Hepatocyte (in vitro differentiated cells): Measurements from ENCODE around the gene EDC3.

Source experiments
- EZH2 ChIP-seq: fragments of 200-600 bp; sonication (generic); IDR thresholded peaks from 2 replicates; pipeline ENCODE4 v1.6.1; 2016; ENCODE audit warnings: antibody characterized with exemption, mild to moderate bottlenecking, borderline replicate concordance
- EZH2phosphoT487 ChIP-seq: fragments of 200-600 bp; sonication (generic); IDR thresholded peaks from one replicate; pipeline ENCODE4 v1.6.1; 2018; ENCODE audit warnings: antibody characterized with exemption, mild to moderate bottlenecking, low read depth, moderate library complexity; ENCODE audit not compliant: unreplicated experiment, severe bottlenecking
- TF ChIP-seq, protein P1 (sequence below): fragments of 200-600 bp; sonication (generic); IDR thresholded peaks from 2 replicates; pipeline ENCODE4 v1.5.1; 2016; ENCODE audit warnings: antibody characterized with exemption, mild to moderate bottlenecking; ENCODE audit not compliant: poor library complexity

DNA sequence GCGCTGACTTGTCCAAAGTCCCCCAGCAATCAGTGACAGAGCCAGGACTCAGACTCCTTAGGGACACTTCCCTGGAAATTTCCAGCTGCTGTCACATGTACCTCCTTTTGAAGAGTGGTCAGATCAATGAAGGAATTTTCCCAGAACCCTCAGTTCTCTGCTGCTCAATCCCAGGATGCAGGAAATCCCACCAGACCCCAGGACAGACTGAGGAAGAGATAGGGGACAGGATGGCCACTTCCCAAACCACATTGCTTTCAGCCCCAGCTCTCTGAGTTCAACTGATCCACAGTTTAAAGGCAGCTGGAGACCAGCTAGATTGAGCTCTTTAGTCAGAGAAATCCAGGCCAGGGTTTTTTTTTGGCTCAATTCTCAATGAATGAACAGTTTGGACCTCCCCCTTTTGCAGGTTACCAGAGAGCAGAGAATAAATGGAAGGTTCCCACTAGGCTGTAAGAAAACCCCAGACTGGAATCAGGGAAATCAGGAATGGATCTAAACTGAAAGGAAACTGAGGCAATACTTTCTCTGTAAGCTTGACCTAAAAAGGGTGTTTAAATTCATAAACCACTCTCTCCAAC, 28.0 kb upstream of the EDC3 start:
- TF ChIP-seq, protein P1, sequence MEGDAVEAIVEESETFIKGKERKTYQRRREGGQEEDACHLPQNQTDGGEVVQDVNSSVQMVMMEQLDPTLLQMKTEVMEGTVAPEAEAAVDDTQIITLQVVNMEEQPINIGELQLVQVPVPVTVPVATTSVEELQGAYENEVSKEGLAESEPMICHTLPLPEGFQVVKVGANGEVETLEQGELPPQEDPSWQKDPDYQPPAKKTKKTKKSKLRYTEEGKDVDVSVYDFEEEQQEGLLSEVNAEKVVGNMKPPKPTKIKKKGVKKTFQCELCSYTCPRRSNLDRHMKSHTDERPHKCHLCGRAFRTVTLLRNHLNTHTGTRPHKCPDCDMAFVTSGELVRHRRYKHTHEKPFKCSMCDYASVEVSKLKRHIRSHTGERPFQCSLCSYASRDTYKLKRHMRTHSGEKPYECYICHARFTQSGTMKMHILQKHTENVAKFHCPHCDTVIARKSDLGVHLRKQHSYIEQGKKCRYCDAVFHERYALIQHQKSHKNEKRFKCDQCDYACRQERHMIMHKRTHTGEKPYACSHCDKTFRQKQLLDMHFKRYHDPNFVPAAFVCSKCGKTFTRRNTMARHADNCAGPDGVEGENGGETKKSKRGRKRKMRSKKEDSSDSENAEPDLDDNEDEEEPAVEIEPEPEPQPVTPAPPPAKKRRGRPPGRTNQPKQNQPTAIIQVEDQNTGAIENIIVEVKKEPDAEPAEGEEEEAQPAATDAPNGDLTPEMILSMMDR = no peak
- TF ChIP-seq EZH2phosphoT487 = no peak
- TF ChIP-seq EZH2 = no peak
